Activated naive CD8-positive, alpha-beta T cell treated with anti-CD3 and anti-CD28 coated beads for 36 hours (primary cell): Measurements from ENCODE around the gene GLRX. TPM values are rescaled to one million over a fixed set of nuclear protein-coding genes. Genes with fewer than 3 reads are reported as not detected.
"Not testable (repeated sequence)": the region's sequence is repeated elsewhere in the genome, so short reads cannot be mapped to it uniquely, and the experiment has no call there.

ENCODE experiments used
- DNase-seq: peaks from one replicate; pipeline ENCODE4 v3.0.0; 2021
- H3K27ac Mint-ChIP-seq: one replicate; pipeline ENCODE4 v1.8.0; 2022; ENCODE audit warnings: mild to moderate bottlenecking, moderate library complexity, mixed read lengths
- H3K27me3 Mint-ChIP-seq: one replicate; pipeline ENCODE4 v1.8.0; 2022; ENCODE audit warnings: mild to moderate bottlenecking, mixed read lengths
- H3K36me3 Mint-ChIP-seq: one replicate; pipeline ENCODE4 v1.8.0; 2021; ENCODE audit warnings: mild to moderate bottlenecking, mixed read lengths
- H3K4me1 Mint-ChIP-seq: one replicate; pipeline ENCODE4 v1.8.0; 2021; ENCODE audit warnings: mixed read lengths
- H3K4me3 Mint-ChIP-seq: one replicate; pipeline ENCODE4 v1.8.0; 2022; ENCODE audit warnings: mild to moderate bottlenecking, moderate library complexity, mixed read lengths
- H3K9me3 Mint-ChIP-seq: one replicate; pipeline ENCODE4 v1.8.0; 2022; ENCODE audit warnings: mixed read lengths
- total RNA-seq, 2 experiments: library from RNA; stranded (reverse); gene quantifications; one replicate each; pipeline ENCODE4 v1.2.3, GENCODE V29; 2021

The GLRX gene
- total RNA-seq, 2 experiments from 2014 or later, result 26.4 to 29.5 TPM

DNA sequence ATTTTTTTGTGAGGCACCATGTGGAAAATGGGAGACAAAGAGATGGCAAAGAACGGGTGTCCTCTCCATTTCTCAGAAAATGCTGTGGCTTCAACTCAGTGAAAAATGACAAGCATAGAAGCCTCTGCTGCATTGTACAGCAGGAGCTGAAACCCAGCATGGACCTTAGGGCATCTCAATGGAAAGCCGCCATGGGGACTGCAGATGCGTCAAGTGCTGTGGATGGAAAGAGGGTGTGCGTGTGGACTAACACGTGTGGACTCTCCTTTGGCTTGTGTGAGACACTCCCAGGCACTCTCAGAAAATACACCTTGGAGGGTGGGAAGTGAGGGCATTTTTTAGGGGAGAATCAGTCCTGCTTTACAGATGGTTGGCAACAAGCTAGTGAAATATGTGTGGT lies 2.2 kb upstream of the GLRX start:
- Mint-ChIP-seq H3K27me3 (no peaks in the 10 kb centered on the region), H3K4me3 (no peak overlapping the region), H3K4me1 (peaks cover 39% of the 10 kb centered on the region), H3K27ac (peak overlapping the region; percentile 90), H3K36me3 (no peaks in the 10 kb centered on the region), H3K9me3 (no peaks in the 10 kb centered on the region)
- DNase-seq, result no peak

DNA sequence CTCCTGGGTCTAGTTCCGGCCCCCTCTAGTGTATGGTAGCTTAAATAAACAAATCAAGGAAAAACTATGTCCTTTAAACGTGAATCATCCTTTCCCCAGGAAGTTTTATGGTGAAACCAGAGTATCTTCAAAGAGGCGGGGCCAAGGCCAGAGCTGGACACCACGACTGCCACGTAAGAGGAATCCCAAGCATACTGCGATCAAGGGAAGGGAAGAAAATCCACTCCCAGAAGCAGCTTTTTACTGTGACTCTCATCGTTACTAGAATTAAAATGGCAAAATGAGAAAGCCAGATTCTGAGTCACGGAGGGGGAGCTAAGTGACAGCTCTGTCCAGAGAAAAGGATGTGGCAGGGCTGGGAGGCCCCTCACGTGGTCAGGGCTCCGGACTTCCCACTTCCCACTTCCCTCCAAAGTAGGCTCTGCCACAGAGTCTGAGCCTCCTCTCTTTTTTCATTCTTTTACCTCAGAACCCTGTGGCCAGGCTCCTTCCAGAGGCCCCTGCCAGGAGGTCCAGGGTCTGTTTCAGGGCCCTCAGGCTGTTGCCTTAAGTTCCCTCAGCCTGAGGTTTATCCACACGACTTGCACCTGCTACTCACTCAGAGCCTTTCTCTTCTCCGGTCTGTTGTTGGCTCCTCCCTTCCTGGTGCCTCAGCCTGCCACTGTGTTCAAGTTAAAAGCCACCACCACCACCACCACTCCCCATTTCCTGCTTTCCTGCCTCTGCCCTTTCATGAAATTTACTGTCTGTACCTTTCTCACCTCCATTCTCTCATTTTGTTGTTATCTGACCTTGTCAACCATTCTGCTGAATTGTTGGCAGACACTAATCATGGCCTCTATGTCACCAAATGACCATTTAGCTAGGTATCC lies 1.4 kb upstream of the GLRX start:
- Mint-ChIP-seq H3K27me3 (no peaks in the 10 kb centered on the region), H3K4me3 (peak overlapping the region; percentile 97), H3K36me3 (no peaks in the 10 kb centered on the region), H3K27ac (peak overlapping the region; percentile 90), H3K9me3 (no peaks in the 10 kb centered on the region), H3K4me1 (peaks cover 45% of the 10 kb centered on the region)
- DNase-seq, result peak; percentile 53

DNA sequence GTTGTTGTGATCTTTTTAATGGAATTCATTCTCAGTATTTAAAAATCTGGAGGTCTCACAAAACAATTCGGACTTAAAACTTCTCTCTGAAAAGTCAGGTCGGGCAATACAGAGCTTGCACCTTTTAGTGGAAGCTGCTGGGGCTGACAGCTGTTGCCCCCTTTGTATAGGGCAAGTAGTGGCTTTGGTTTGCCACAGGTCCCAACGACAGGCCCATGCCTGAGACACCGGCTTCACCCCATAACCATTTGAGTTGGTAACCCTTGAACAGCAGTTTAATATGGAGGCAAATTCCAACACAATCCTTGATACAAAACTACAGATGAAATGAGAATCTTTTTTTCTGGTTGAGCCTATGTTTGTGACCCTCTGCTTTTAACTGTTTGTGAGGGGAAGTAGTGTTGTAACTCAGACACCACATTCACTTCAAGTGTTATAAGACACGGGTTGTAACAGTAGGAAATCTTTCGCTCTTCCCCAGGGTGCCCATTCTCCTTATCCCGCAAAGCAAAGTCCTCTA lies 752 bp upstream of the GLRX start:
- H3K4me1 Mint-ChIP-seq, result peaks cover 51% of the 10 kb centered on the region
- no peaks in the 10 kb centered on the region for H3K27me3 Mint-ChIP-seq
- H3K9me3 Mint-ChIP-seq, result no peaks in the 10 kb centered on the region
- DNase-seq, result no peak
- H3K4me3 Mint-ChIP-seq, result peak overlapping the region; percentile 97
- peak overlapping the region; percentile 90 for H3K27ac Mint-ChIP-seq
- no peaks in the 10 kb centered on the region for H3K36me3 Mint-ChIP-seq

DNA sequence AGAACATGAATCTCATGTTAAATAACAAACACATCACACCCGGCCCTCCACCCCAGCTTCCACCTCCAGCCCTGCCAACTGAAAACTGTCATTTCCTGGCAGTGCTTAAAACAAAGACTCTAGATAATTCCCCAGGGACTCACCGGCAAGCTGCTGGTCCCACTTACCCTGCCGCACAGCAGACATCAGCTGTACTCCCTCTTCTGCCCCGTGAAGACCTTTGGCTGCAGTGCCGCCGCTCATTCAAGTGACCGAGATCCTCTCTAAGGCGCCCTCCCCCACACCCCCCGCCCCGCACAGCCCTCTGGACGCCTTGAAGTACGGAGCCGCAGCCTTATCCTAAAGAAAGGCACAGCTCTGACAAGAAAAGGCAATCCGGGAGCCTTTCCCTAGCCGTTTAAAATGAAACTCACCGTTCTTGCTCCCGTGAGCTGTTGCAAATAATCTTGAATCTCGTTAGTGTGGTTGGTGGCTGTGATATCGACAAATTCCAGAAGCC lies 434 bp downstream of the GLRX start:
- Mint-ChIP-seq H3K27ac (peak overlapping the region; percentile 90), H3K36me3 (no peaks in the 10 kb centered on the region), H3K27me3 (no peaks in the 10 kb centered on the region), H3K4me3 (peak overlapping the region; percentile 97), H3K9me3 (no peaks in the 10 kb centered on the region), H3K4me1 (peaks cover 55% of the 10 kb centered on the region)
- no peak for DNase-seq

DNA sequence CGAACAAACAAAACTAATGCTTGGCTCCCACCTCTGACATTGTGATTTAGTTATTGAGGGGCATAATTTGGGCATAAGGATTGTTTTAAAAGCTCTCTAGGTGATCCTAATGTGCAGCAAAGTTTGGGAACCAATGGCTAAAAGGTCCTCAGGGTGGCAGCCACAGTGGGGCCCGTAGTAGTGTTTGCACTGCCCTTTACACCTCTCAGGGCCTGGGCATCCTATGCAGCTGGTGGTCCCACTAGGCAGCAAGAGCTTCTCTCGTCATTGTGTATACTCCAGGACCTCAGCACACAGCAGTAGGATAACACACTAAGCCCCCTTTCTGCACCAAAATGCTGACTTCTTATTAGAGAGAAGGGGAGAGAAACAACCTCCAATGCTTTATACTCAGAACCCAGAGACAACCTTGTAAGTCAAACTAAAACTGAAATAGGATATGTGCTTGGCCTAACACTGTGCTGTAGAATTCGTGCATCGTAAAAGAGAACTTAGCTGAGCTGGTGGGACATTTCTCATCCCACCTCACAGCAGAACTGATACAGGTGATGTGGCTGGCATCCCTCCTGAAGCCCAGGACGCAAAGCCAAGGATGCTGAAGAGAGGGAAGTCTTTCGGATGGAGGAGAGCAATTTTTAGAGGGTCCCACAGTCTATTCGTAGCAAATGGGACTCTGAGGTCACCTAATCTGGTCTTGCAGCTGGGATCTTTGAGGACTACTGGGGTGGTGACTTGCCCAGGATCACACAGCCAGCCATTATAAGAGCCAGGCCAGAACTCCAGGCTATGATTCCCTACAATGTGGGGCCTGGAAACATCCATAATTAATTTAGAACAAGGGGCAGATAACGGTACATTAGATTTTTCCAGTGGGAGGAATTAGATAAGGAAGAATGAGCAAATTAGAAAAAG lies 1.2 kb downstream of the GLRX start:
- no peak for DNase-seq
- no peaks in the 10 kb centered on the region for H3K9me3 Mint-ChIP-seq
- peaks cover under 1% of the 10 kb centered on the region for H3K36me3 Mint-ChIP-seq

DNA sequence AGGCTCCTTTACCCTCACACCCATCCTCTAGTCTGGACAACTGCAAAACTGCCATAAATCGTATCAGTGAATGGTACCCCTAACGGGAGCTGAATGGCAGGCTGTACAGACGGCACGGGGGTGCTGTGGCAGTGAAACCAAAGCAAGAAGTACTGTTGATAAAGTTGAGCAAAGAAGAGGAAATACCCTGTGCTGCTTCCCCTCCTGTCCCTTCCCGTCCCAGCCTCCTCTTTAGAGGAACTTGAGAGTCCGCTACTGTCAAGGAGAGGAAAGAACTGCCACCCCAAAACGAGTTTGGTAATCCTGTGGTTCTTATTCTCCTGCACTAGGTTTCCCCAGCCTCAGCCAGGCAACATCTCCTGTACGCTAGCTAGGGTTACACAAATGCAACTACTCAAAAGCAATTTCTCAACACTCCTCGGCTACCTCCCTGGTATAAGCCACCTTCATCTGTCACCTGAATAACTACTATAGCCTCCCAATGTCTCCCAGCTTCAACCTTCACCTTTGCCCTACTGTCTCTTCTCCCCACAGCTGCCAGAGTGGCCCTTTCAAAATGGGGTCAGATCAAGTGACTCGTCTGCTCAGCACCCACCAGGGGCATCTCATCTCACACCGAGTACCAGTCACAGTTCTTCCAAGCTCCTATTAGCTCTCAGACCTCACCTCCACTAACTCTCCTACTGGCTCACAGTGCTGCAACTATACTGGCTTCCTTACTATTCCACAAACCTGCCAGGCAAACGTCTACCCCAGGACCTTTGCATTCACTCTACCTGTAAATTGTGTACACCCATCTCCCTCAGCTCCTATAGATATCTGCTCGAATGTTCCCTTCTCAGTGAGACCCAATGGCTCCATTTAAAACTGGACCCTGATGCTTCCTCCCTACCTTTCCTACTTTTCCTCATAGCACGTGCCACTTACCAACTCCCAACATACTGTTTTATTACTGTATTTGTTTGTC lies 4.1 kb downstream of the GLRX start:
- DNase-seq, result peak; percentile 41
- Mint-ChIP-seq H3K36me3 (peaks cover 13% of the 10 kb centered on the region), H3K27ac (peak overlapping the region; percentile 88), H3K27me3 (no peaks in the 10 kb centered on the region), H3K4me1 (peaks cover 67% of the 10 kb centered on the region), H3K9me3 (no peaks in the 10 kb centered on the region), H3K4me3 (peak overlapping the region; percentile 77)

More for the DNA sequence above, 1.2 kb downstream of the GLRX start:
- Mint-ChIP-seq H3K4me1 (peaks cover 61% of the 10 kb centered on the region), H3K27me3 (no peaks in the 10 kb centered on the region), H3K27ac (peak overlapping the region; percentile 90), H3K4me3 (peak overlapping the region; percentile 97)

DNA sequence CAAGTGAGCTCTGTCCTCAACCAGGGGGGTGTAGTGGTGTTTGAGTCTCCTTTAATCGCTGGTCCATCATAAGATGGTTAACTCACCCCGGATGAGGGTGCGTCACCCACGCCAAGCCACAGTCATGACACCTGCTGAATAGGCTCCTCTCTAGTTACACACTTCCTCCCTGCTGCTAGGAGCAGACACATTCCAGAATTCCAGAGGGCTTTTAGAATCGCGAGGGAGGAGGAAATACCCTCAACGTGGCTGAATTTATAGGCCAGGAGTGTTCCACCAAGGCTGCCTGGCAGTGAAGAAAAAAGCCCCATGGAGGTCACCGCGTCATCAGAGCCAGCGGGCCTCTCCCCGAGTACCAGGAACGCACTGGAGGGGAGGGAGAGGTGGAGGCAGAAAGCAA lies 5.1 kb downstream of the GLRX start:
- peak; percentile 42 for DNase-seq
- Mint-ChIP-seq H3K9me3 (no peaks in the 10 kb centered on the region), H3K27me3 (no peaks in the 10 kb centered on the region), H3K4me1 (peaks cover 66% of the 10 kb centered on the region), H3K36me3 (peaks cover 19% of the 10 kb centered on the region), H3K4me3 (peak overlapping the region; percentile 77), H3K27ac (peak overlapping the region; percentile 88)

DNA sequence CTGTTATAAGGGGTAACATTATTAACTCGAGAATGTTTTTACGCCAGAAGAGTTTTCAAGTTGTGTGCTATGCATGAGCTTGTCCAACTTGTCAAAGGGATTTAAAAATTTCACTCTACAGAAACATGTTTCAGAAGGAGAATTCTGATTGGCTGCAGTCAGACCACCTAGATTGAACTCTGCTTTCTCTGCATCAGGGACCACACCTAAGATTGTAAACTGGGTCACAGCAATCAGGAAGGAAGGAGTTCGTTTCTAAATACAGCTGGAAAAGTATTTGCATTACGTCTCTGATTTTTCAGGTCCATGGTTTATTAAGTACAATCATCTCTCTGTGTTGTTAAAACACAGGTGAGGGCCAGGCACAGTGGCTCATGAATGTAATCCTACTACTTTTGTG lies 5.8 kb downstream of the GLRX start:
- Mint-ChIP-seq H3K4me1 (peaks cover 72% of the 10 kb centered on the region), H3K27me3 (no peaks in the 10 kb centered on the region), H3K4me3 (peak overlapping the region; percentile 77), H3K9me3 (no peaks in the 10 kb centered on the region), H3K27ac (peak overlapping the region; percentile 88), H3K36me3 (peaks cover 21% of the 10 kb centered on the region)
- no peak for DNase-seq

DNA sequence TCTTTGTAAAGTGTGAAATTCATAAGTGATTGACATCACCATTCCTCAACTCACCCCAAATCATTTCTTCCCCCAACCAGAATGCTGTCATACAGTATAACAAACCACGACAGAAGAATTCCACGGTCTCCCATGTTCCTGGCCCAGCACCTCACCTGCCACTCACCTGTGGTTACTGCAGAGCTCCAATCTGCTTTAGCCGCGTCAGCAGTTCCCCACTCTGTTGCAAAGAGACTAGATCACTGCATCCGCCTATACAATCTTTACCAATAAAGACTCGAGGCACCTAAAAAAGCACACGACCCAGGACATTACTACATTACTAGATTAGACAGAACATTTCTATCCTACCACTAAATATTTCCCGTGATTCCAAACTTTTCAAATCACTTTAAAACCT lies 6.2 kb downstream of the GLRX start:
- no peak for DNase-seq
- Mint-ChIP-seq H3K36me3 (peaks cover 22% of the 10 kb centered on the region), H3K4me3 (peak overlapping the region; percentile 51), H3K27ac (peak overlapping the region; percentile 88), H3K27me3 (no peaks in the 10 kb centered on the region), H3K4me1 (peaks cover 72% of the 10 kb centered on the region), H3K9me3 (no peaks in the 10 kb centered on the region)

DNA sequence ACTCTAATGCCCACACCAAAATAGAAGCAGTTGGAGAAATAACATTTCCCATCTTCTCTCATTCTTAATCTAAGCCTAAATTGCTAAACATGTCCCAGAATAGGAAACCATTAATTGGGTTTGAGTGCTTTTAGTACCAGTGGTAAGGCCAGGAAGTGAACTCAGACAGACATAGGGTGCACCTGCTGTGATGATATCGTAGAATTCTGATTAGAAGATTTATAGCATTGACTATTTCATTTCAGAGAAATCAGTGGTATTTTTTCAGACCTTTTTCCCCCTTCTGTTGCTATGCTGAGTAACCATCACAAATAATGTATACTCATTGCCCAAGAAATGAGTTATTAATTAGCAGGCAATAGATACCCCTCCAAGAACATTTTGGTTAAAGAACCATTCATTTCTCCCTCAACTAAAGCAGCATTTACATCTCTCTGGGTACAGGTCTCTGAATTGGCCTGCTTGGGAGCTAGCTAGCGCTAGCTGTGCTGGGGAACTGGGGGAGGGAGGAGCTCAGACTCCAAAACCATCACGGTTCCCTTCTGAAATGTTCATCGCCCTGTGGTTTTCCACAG lies 7.3 kb downstream of the GLRX start:
- no peak for DNase-seq
- H3K4me1 Mint-ChIP-seq, result peaks cover 83% of the 10 kb centered on the region
- peaks cover 22% of the 10 kb centered on the region for H3K36me3 Mint-ChIP-seq
- H3K9me3 Mint-ChIP-seq, result no peaks in the 10 kb centered on the region
- no peaks in the 10 kb centered on the region for H3K27me3 Mint-ChIP-seq
- peak overlapping the region; percentile 88 for H3K27ac Mint-ChIP-seq
- no peak overlapping the region for H3K4me3 Mint-ChIP-seq

DNA sequence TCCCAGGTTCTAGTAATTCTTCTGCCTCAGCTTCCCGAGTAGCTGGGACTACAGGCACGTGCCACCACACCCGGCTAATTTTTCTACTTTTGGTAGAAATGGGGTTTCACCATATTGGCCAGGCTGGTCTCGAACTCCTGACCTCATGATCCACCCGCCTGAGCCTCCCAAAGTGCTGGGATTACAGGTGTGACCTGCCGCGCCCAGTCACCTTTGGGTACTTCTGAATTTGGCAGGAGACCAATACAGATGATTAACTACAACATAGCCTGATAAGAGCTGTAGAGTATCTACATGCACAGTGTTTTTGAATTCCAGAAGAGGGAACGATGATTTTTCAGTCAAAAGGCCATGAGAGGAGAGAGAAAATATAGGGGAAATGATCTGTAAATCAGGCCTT lies 9.5 kb downstream of the GLRX start:
- peaks cover 91% of the 10 kb centered on the region for H3K4me1 Mint-ChIP-seq

DNA sequence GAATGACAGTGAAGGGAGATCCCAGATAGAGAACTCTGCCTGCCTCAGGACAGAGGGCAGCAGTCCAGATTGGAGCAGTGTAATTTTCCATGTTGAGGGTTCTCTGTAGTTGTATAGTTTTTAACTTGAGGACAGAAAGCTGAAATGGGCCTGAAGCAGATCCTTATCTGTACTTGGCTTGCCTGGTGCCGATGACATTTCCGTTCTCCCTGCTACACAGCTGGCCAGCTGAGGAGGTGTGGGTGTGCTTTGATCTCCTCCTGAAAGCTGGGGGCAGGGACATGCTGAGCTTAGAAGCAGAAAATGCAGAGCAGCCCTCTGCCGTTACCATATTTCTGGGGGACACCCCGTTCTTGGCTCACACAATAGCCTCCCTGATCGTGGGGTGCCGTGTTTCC lies 10.5 kb downstream of the GLRX start:
- Mint-ChIP-seq H3K4me1 (peaks cover 88% of the 10 kb centered on the region), H3K27me3 (no peaks in the 10 kb centered on the region), H3K4me3 (peak overlapping the region; percentile 42), H3K36me3 (peaks cover 22% of the 10 kb centered on the region), H3K27ac (peak overlapping the region; percentile 92), H3K9me3 (no peaks in the 10 kb centered on the region)
- DNase-seq, result peak; percentile 55

More for the DNA sequence above, 9.5 kb downstream of the GLRX start:
- H3K27ac Mint-ChIP-seq, H3K27me3 Mint-ChIP-seq, H3K4me3 Mint-ChIP-seq, DNase-seq, H3K9me3 Mint-ChIP-seq: not testable (repeated sequence)
- peaks cover 22% of the 10 kb centered on the region for H3K36me3 Mint-ChIP-seq

DNA sequence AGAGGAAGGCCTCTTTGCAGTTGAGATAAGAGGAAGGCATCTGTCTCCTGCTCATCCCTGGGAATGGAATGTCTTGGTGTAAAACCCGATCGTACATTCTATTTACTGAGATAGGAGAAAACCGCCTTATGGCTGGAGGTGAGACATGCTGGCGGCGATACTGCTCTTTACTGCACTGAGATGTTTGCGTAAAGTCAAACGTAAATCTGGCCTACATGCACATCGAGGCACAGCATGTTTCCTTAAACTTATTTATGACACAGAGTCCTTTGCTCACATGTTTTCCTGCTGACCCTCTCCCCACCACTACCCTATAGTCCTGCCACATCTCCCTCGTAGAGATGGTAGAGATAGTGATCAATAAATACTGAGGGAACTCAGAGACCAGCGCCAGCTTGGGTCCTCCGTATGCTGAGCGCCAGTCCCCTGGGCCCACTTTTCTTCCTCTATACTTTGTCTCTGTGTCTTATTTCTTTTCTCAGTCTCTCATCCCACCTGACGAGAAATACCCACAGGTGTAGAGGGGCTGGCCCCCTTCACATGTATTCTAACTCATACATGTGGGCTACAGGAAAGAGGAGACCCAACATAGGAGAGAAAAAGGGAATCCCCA lies 11.0 kb downstream of the GLRX start:
- peaks cover 84% of the 10 kb centered on the region for H3K4me1 Mint-ChIP-seq

More for the DNA sequence above, 11.0 kb downstream of the GLRX start:
- not testable (repeated sequence) for H3K9me3 Mint-ChIP-seq, H3K27me3 Mint-ChIP-seq, DNase-seq
- Mint-ChIP-seq H3K4me3 (peak overlapping the region; percentile 42), H3K36me3 (peaks cover 22% of the 10 kb centered on the region), H3K27ac (peak overlapping the region; percentile 92)
